Measurements from ENCODE around the gene CALY.

The CALY gene

GRCh38 chr10:133359554-133359971 lies 22.9 kb upstream of the CALY start:
- H2AFZ ChIP-seq (ENCODE audit: low read depth, low read length, severe bottlenecking) = no peak overlapping the region

GRCh38 chr10:133358925-133359310 lies 22.2 kb upstream of the CALY start:
- Histone ChIP-seq H3K36me3 (ENCODE audit: low read length) (no peaks in the 10 kb centered on the region), H3F3A (ENCODE audit: insufficient read depth) (no peaks in the 10 kb centered on the region), H3K9me3 (ENCODE audit: insufficient read depth, low read length) (no peaks in the 10 kb centered on the region), H3K27ac (ENCODE audit: low read depth, low read length) (no peak overlapping the region), H3K9ac (ENCODE audit: low read length) (no peak overlapping the region), H2AFZ (ENCODE audit: low read depth, low read length, severe bottlenecking) (no peak overlapping the region), H4K20me1 (ENCODE audit: low read depth, low read length) (no peaks in the 10 kb centered on the region), H3K4me3 (ENCODE audit: insufficient read depth, low read length, poor library complexity, severe bottlenecking) (no peak overlapping the region), H3K79me2 (ENCODE audit: insufficient read depth, low read length) (no peaks in the 10 kb centered on the region), H3K9me2 (replicated peaks; ENCODE audit: insufficient read depth, low read length) (no peaks in the 10 kb centered on the region), H3K27me3 (ENCODE audit: low read length) (no peaks in the 10 kb centered on the region), H3K4me2 (ENCODE audit: low read depth, low read length, poor library complexity, severe bottlenecking) (no peak overlapping the region)
- TF ChIP-seq CTCF (IDR thresholded peaks at IDR 0.05; ENCODE audit: insufficient read depth, low read length, poor library complexity, severe bottlenecking) (no peak), EZH2phosphoT487 (conservative IDR thresholded peaks at IDR 0.05; ENCODE audit: low read length) (no peak)

More at GRCh38 chr10:133359554-133359971, 22.9 kb upstream of the CALY start:
- Histone ChIP-seq H3K9me2 (replicated peaks; ENCODE audit: insufficient read depth, low read length) (no peaks in the 10 kb centered on the region), H3K9me3 (ENCODE audit: insufficient read depth, low read length) (no peaks in the 10 kb centered on the region), H3K4me3 (ENCODE audit: insufficient read depth, low read length, poor library complexity, severe bottlenecking) (no peak overlapping the region), H3K4me2 (ENCODE audit: low read depth, low read length, poor library complexity, severe bottlenecking) (no peak overlapping the region), H3F3A (ENCODE audit: insufficient read depth) (no peaks in the 10 kb centered on the region), H4K20me1 (ENCODE audit: low read depth, low read length) (no peaks in the 10 kb centered on the region), H3K79me2 (ENCODE audit: insufficient read depth, low read length) (no peaks in the 10 kb centered on the region), H3K27me3 (ENCODE audit: low read length) (no peaks in the 10 kb centered on the region), H3K27ac (ENCODE audit: low read depth, low read length) (no peak overlapping the region), H3K36me3 (ENCODE audit: low read length) (no peaks in the 10 kb centered on the region), H3K9ac (ENCODE audit: low read length) (no peak overlapping the region)
- no peak for TF ChIP-seq CTCF (IDR thresholded peaks at IDR 0.05; ENCODE audit: insufficient read depth, low read length, poor library complexity, severe bottlenecking)
- TF ChIP-seq EZH2phosphoT487 (conservative IDR thresholded peaks at IDR 0.05; ENCODE audit: low read length) = no peak

DNA sequence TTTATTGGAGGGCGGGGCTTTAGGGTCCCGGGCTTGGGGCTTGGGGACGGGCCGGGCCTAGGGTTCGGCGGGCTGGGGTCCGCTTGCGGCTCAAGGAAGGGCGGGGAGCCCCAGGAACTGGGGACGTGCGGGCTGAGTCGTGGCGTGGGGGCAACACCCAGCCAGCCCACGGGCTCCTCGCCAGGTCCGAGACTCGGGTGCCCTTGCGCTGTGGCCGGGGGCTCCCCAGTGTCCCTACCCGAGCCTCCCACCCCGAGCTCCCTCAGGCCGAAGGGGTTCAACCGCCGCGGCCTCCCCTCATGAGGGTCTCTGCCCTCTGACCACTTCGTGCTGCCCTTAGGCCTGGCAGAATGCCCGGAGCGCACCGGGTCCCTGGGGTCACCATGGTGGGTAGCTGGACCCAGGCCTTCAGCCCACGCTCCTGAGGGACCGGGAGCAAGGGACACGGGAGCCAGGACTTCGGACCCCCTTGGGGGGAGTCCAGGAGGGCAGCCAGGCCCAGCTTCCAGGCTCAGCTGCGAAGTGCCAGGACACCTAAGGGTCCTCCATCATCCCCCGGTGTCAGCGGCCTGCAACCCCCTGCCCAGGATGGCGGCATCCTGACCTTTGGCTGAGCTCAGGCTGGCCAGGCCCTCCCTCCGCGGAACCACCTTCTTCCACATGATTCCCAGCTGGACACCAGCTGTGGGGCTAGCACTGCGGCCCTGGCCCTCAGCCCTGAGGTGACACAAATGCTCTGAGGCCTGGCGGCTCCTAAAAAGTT lies 21.6 kb upstream of the CALY start:
- no peak overlapping the region for H2AFZ ChIP-seq (ENCODE audit: low read depth, low read length, severe bottlenecking)
- H3F3A ChIP-seq (ENCODE audit: insufficient read depth) = no peaks in the 10 kb centered on the region
- no peaks in the 10 kb centered on the region for H4K20me1 ChIP-seq (ENCODE audit: low read depth, low read length)
- no peak overlapping the region for H3K27ac ChIP-seq (ENCODE audit: low read depth, low read length)
- no peaks in the 10 kb centered on the region for H3K36me3 ChIP-seq (ENCODE audit: low read length)
- no peaks in the 10 kb centered on the region for H3K9me2 ChIP-seq (replicated peaks; ENCODE audit: insufficient read depth, low read length)
- no peak overlapping the region for H3K9ac ChIP-seq (ENCODE audit: low read length)
- TF ChIP-seq EZH2phosphoT487 (conservative IDR thresholded peaks at IDR 0.05; ENCODE audit: low read length) = no peak
- TF ChIP-seq CTCF (IDR thresholded peaks at IDR 0.05; ENCODE audit: insufficient read depth, low read length, poor library complexity, severe bottlenecking) = no peak
- no peaks in the 10 kb centered on the region for H3K27me3 ChIP-seq (ENCODE audit: low read length)
- H3K4me2 ChIP-seq (ENCODE audit: low read depth, low read length, poor library complexity, severe bottlenecking) = no peak overlapping the region
- no peaks in the 10 kb centered on the region for H3K9me3 ChIP-seq (ENCODE audit: insufficient read depth, low read length)
- H3K79me2 ChIP-seq (ENCODE audit: insufficient read depth, low read length) = no peaks in the 10 kb centered on the region
- no peak overlapping the region for H3K4me3 ChIP-seq (ENCODE audit: insufficient read depth, low read length, poor library complexity, severe bottlenecking)
